BE2C (cell line): ENCODE measurements around the gene CD27.
"Not testable (repeated sequence)": the region's sequence is repeated elsewhere in the genome, so short reads cannot be mapped to it uniquely, and the experiment has no call there.

Experiments
- DNase-seq: peaks from one replicate; pipeline ENCODE4 v3.0.0-alpha.2; 2020
- H3K27me3 ChIP-seq: fragments of 250-450 bp; sonication (Bioruptor Pico); 2 replicates; pipeline ENCODE4 v1.5.1; 2020; ENCODE audit warnings: mild to moderate bottlenecking
- H3K36me3 ChIP-seq: fragments of 250-450 bp; sonication (Bioruptor Pico); 2 replicates; pipeline ENCODE4 v1.5.1; 2020; ENCODE audit warnings: mild to moderate bottlenecking
- H3K4me1 ChIP-seq: fragments of 250-450 bp; sonication (Bioruptor Pico); 2 replicates; pipeline ENCODE4 v1.5.1; 2020
- H3K4me3 ChIP-seq: 2 replicates; pipeline ENCODE4 v1.5.1; 2011; ENCODE audit warnings: low read depth, low read length
- H3K9me3 ChIP-seq: fragments of 250-450 bp; sonication (Bioruptor Pico); 2 replicates; pipeline ENCODE4 v1.5.1; 2020
- TF ChIP-seq, protein P1 (sequence below): IDR thresholded peaks from 2 replicates; pipeline ENCODE4 v1.5.1; 2012; ENCODE audit warnings: mild to moderate bottlenecking, low read depth, low read length

CD27 gene

DNA sequence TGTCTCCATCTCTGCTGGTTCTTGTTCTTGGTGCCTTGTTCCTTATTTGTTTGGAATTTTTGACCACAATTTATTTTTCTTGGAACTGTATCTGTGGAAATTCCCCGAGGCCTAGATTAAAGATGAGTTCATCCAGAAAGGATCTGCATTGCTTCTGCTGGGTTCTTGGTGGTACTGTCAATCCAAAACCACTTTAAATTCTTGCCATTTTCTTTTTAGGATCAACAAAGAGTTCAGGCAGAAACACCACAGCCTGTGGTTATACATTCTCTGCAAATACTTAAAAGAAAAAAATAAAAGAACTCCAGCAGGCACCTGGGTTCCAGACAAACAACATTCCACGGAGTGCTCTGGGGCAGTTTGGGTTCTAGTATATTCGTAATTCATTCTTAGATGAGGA, 31.7 kb downstream of the CD27 start:
- no peaks in the 10 kb centered on the region for H3K9me3 ChIP-seq
- TF ChIP-seq, protein P1, sequence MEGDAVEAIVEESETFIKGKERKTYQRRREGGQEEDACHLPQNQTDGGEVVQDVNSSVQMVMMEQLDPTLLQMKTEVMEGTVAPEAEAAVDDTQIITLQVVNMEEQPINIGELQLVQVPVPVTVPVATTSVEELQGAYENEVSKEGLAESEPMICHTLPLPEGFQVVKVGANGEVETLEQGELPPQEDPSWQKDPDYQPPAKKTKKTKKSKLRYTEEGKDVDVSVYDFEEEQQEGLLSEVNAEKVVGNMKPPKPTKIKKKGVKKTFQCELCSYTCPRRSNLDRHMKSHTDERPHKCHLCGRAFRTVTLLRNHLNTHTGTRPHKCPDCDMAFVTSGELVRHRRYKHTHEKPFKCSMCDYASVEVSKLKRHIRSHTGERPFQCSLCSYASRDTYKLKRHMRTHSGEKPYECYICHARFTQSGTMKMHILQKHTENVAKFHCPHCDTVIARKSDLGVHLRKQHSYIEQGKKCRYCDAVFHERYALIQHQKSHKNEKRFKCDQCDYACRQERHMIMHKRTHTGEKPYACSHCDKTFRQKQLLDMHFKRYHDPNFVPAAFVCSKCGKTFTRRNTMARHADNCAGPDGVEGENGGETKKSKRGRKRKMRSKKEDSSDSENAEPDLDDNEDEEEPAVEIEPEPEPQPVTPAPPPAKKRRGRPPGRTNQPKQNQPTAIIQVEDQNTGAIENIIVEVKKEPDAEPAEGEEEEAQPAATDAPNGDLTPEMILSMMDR = no peak
- no peaks in the 10 kb centered on the region for H3K27me3 ChIP-seq
- no peak overlapping the region for H3K4me3 ChIP-seq
- H3K4me1 ChIP-seq = no peaks in the 10 kb centered on the region
- no peaks in the 10 kb centered on the region for H3K36me3 ChIP-seq
- DNase-seq = no peak

DNA sequence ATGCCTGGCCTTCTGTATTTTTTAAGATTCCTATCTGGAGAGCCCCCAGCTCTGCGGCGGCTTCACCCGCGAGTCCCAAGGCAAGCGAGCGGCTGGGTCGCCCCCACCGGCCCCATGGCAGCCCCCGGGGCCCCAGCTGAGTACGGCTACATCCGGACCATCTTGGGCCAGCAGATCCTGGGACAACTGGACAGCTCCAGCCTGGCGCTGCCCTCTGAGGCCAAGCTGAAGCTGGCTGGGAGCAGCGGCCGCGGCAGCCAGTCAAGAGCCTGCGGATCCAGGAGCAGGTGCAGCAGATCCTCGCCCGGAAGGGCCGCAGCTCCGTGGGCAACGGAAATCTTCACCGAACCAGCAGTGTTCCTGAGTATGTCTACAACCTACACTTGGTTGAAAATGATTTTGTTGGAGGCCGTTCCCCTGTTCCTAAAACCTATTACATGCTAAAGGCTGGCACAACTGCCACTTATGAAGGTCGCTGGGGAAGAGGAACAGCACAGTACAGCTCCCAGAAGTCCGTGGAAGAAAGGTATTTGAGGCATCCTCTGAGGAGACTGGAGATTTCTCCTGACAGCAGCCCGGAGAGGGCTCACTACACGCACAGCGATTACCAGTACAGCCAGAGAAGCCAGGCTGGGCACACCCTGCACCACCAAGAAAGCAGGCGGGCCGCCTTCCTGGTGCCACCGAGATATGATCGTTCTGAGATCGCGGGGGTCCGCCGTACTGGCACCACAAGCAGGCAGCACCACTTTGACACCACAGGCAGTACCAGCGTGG, 33.0 kb downstream of the CD27 start:
- not testable (repeated sequence) for H3K4me3 ChIP-seq, H3K36me3 ChIP-seq, DNase-seq, H3K4me1 ChIP-seq, H3K27me3 ChIP-seq, H3K9me3 ChIP-seq

DNA sequence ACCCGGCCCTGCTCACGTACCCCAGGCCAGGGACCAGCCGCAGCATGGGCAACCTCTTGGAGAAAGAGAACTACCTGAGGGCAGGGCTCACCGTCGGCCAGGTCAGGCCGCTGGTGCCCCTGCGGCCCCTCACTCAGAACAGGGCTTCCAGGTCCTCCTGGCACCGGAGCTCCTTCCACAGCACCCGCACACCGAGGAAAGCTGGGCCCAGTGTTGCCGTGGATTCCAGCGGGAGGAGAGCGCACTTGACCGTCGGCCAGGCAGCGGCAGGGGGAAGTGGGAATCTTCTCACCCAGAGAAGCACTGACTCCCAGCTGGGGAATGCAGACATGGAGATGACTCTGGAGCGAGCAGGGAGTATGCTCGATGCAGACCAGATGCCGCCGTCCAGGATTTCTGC, 33.7 kb downstream of the CD27 start:
- H3K27me3 ChIP-seq = no peaks in the 10 kb centered on the region
- TF ChIP-seq, protein P1 = no peak
- DNase-seq = no peak
- no peak overlapping the region for H3K4me3 ChIP-seq
- H3K4me1 ChIP-seq = no peaks in the 10 kb centered on the region
- H3K36me3 ChIP-seq = no peaks in the 10 kb centered on the region
- no peaks in the 10 kb centered on the region for H3K9me3 ChIP-seq

DNA sequence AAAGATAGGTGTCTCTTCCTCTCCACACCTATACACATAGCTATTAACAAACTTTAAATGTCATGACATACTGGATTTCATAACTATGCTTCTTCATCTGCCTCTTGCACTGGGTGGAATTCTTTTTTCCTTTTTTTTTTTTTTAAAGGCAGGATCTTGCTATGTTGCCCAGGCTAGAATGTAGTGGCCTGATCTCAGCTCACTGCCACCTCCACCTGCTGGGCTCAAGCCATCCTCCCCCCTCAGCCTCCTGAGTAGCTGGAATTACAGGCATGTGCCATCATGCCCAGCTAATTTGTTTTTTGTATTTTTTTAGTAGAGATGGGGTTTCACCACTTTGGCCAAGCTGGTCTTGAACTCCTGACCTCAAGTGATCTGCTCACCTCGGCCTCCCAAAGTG, 43.5 kb downstream of the CD27 start:
- TF ChIP-seq, protein P1 = no peak
- H3K36me3 ChIP-seq = peaks cover 8% of the 10 kb centered on the region
- H3K4me1 ChIP-seq = no peaks in the 10 kb centered on the region
- H3K9me3 ChIP-seq = no peaks in the 10 kb centered on the region
- no peak for DNase-seq
- H3K4me3 ChIP-seq = no peak overlapping the region
- no peaks in the 10 kb centered on the region for H3K27me3 ChIP-seq

DNA sequence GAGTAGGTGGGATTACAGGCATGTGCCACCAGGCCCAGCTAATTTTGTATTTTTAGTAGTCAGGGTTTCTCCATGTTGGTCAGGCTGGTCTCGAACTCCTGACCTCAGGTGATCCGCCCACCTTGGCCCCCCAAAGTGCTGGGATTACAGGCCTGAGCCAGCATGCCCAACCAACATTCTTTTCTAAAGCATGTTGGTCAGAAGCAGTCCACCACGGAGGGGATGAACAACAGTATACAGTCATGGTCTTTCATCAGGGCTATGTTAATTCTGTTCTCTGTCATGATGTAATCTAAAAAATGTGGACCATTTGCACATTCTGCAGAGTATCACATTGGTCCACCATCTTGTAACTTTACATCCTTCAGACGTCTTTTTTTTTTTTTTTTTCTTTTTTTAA, 44.7 kb downstream of the CD27 start:
- Histone ChIP-seq H3K27me3 (no peaks in the 10 kb centered on the region), H3K9me3 (no peaks in the 10 kb centered on the region), H3K4me1 (no peaks in the 10 kb centered on the region), H3K36me3 (peaks cover 8% of the 10 kb centered on the region), H3K4me3 (no peak overlapping the region)
- no peak for DNase-seq
- TF ChIP-seq, protein P1 = no peak

DNA sequence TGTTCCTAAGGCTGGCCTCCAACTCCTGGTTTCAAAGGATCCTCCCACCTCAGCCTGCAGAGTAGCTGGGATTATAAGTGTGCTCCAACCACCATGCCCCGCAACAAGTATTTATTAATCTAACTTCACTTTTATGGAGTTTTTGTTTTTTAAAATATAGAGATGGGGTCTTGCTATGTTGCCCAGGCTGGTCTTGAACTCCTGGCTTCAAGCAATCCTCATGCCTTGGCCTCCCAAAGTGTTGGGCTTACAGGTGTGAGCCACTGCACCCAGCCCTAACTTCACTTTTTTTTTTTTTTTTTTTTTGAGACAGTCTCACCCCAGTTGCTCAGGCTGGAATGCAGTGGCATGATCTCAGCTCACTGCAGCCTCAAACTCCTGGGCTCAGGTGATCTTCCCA, 45.9 kb downstream of the CD27 start:
- H3K9me3 ChIP-seq, H3K4me1 ChIP-seq, DNase-seq, H3K4me3 ChIP-seq, H3K27me3 ChIP-seq: not testable (repeated sequence)
- H3K36me3 ChIP-seq = peaks cover 15% of the 10 kb centered on the region

DNA sequence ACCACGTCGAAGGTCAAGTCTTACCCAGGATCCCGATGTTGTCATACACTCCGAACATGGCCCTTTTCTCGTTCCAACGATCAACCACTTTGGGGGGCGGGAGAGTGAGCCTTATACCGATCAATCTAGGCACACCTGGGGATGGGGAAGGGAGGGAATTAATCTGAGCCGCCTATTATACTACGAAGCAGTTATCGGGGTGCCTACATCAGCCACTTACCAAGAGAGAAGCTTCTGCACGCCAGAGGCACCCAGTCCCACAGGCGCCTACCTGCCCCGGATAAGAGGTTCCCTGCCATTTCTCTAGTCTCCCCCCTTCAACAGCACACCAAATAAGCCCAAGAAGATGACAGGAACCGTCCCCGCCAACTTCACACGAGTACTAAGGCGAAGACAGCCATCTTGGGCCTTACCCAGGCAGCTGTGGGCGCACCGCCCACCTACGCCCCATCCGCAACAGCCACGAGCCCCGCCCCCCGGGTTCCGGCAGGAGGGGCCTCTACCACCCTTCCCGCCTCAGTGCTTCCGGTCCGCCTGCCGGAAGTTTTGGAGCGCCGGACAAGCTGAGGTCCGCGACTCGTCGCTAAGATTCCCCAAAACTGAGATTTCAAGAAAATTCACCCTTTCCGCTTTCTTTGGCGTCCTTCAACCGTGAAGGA, 48.2 kb downstream of the CD27 start, which contains the start of gene MRPL51:
MRPL51 (minus strand) TSS at position 425 of the 659 bp plus-strand sequence; CDS start at position 299, 126 bp downstream.
- DNase-seq = peak; percentile 99

More for the DNA sequence above, 48.2 kb downstream of the CD27 start, which contains the start of gene MRPL51:
- TF ChIP-seq, protein P1 = no peak
- peak within 1 kb of the TSS; percentile 93 for H3K4me3 ChIP-seq
- H3K27me3 ChIP-seq = no peaks in the 10 kb centered on the region
- H3K4me1 ChIP-seq = peaks cover 2% of the 10 kb centered on the region; the same call in 1 of the 2 replicates
- no peaks in the 10 kb centered on the region for H3K9me3 ChIP-seq
- H3K36me3 ChIP-seq = peaks cover 34% of the 10 kb centered on the region
